H9 (cell line): ENCODE data around the gene GLYR1. TPM values are rescaled to one million over a fixed set of nuclear protein-coding genes. Genes with fewer than 3 reads are reported as not detected.

Source experiments
- DNase-seq: peaks from one replicate; pipeline ENCODE4 v3.0.0-alpha.2; 2017
- H2AFZ ChIP-seq: one replicate; pipeline ENCODE4 v1.6.1; 2013; ENCODE audit warnings: mild to moderate bottlenecking, low read length, control low read depth, moderate library complexity
- H2AK5ac ChIP-seq: 2 replicates; pipeline ENCODE4 v1.6.1; 2013; ENCODE audit warnings: low read length, control low read depth, mixed read lengths; ENCODE audit not compliant: insufficient read length
- H2BK120ac ChIP-seq: one replicate; pipeline ENCODE4 v1.6.1; 2013; ENCODE audit warnings: low read depth, mild to moderate bottlenecking, low read length, control low read depth, inconsistent platforms; ENCODE audit not compliant: poor library complexity, severe bottlenecking
- H2BK12ac ChIP-seq: 2 replicates; pipeline ENCODE4 v1.6.1; 2013; ENCODE audit warnings: low read length, control low read depth, mixed read lengths, low read depth; ENCODE audit not compliant: insufficient read length
- H2BK15ac ChIP-seq: 2 replicates; pipeline ENCODE4 v1.6.1; 2013; ENCODE audit warnings: low read depth, low read length, control low read depth
- H2BK20ac ChIP-seq: one replicate; pipeline ENCODE4 v1.6.1; 2013; ENCODE audit warnings: low read depth, mild to moderate bottlenecking, low read length, control low read depth, inconsistent platforms; ENCODE audit not compliant: poor library complexity, severe bottlenecking
- H2BK5ac ChIP-seq: 2 replicates; pipeline ENCODE4 v1.6.1; 2013; ENCODE audit warnings: low read length, control low read depth, mixed read lengths; ENCODE audit not compliant: insufficient read length
- H3K14ac ChIP-seq: 2 replicates; pipeline ENCODE4 v1.6.1; 2013; ENCODE audit warnings: low read length, control low read depth; ENCODE audit not compliant: insufficient read depth
- H3K18ac ChIP-seq: 2 replicates; pipeline ENCODE4 v1.6.1; 2013; ENCODE audit warnings: low read depth, mild to moderate bottlenecking, mixed read lengths, low read length, control low read depth; ENCODE audit not compliant: insufficient read length
- H3K23ac ChIP-seq: 2 replicates; pipeline ENCODE4 v1.6.1; 2013; ENCODE audit warnings: low read length, control low read depth, mixed read lengths, low read depth; ENCODE audit not compliant: insufficient read length
- H3K23me2 ChIP-seq: 2 replicates; pipeline ENCODE4 v1.6.1; 2013; ENCODE audit warnings: low read depth, mild to moderate bottlenecking, mixed read lengths, low read length, control low read depth; ENCODE audit not compliant: insufficient read length, poor library complexity, severe bottlenecking
- H3K27ac ChIP-seq: 2 replicates; pipeline ENCODE4 v1.5.1; 2013; ENCODE audit warnings: low read length, control low read depth, mixed read lengths, low read depth; ENCODE audit not compliant: insufficient read length
- H3K27me3 ChIP-seq: 2 replicates; pipeline ENCODE4 v1.6.1; 2013; ENCODE audit warnings: low read length, control low read depth, inconsistent platforms; ENCODE audit not compliant: insufficient read depth
- H3K4ac ChIP-seq: 2 replicates; pipeline ENCODE4 v1.6.1; 2013; ENCODE audit warnings: low read depth, mild to moderate bottlenecking, control low read depth, inconsistent platforms, low read length, moderate library complexity
- H3K4me1 ChIP-seq: 2 replicates; pipeline ENCODE4 v1.6.1; 2013; ENCODE audit warnings: low read length, control low read depth, inconsistent platforms; ENCODE audit not compliant: insufficient read depth
- H3K4me2 ChIP-seq: 2 replicates; pipeline ENCODE4 v1.6.1; 2013; ENCODE audit warnings: low read length, control low read depth, mixed read lengths; ENCODE audit not compliant: insufficient read length, insufficient read depth
- H3K56ac ChIP-seq: 2 replicates; pipeline ENCODE4 v1.6.1; 2013; ENCODE audit warnings: low read depth, mild to moderate bottlenecking, mixed read lengths, low read length, control low read depth; ENCODE audit not compliant: insufficient read length
- H3K79me1 ChIP-seq: 2 replicates; pipeline ENCODE4 v1.6.1; 2013; ENCODE audit warnings: low read depth, mild to moderate bottlenecking, moderate library complexity, low read length, control low read depth, inconsistent platforms; ENCODE audit not compliant: insufficient read depth, poor library complexity, severe bottlenecking
- H3K79me2 ChIP-seq: 2 replicates; pipeline ENCODE4 v1.6.1; 2013; ENCODE audit warnings: low read length, control low read depth, inconsistent platforms; ENCODE audit not compliant: insufficient read depth
- H3K9ac ChIP-seq: 2 replicates; pipeline ENCODE4 v1.6.1; 2013; ENCODE audit warnings: low read length, control low read depth, mixed read lengths; ENCODE audit not compliant: insufficient read length; ENCODE audit errors: extremely low read depth
- H3K9me3 ChIP-seq: one replicate; pipeline ENCODE4 v1.6.1; 2013; ENCODE audit warnings: low read depth, low read length, inconsistent platforms; ENCODE audit not compliant: control insufficient read depth
- H3T11ph ChIP-seq: one replicate; pipeline ENCODE4 v1.6.1; 2013; ENCODE audit warnings: mild to moderate bottlenecking, low read length, control low read depth, inconsistent platforms
- H4K20me1 ChIP-seq: one replicate; pipeline ENCODE4 v1.6.1; 2013; ENCODE audit not compliant: control insufficient read depth, insufficient read length, insufficient read depth
- H4K5ac ChIP-seq: 2 replicates; pipeline ENCODE4 v1.6.1; 2013; ENCODE audit warnings: low read depth, mild to moderate bottlenecking, mixed read lengths, low read length, control low read depth; ENCODE audit not compliant: insufficient read length
- H4K8ac ChIP-seq: replicated peaks from 2 replicates; pipeline ENCODE4 v1.6.1; 2013; ENCODE audit warnings: low read length, control low read depth, mixed read lengths, low read depth; ENCODE audit not compliant: insufficient read length
- H4K91ac ChIP-seq: 2 replicates; pipeline ENCODE4 v1.6.1; 2013; ENCODE audit warnings: low read depth, mild to moderate bottlenecking, moderate library complexity, mixed read lengths, low read length, control low read depth; ENCODE audit not compliant: insufficient read length
- H3K27ac Mint-ChIP-seq, 3 experiments: 2 replicates in 2 of 3; 3 replicates in 1 of 3; pipeline ENCODE4 v1.8.0; 2020 to 2021; ENCODE audit warnings: mixed read lengths in 3 of 3, mild to moderate bottlenecking in 1 of 3, moderate library complexity in 1 of 3
- H3K27me3 Mint-ChIP-seq: 2 replicates; pipeline ENCODE4 v1.8.0; 2021; ENCODE audit warnings: low read depth, mild to moderate bottlenecking, moderate library complexity, mixed read lengths
- H3K36me3 Mint-ChIP-seq, 3 experiments: 2 replicates in 2 of 3; 3 replicates in 1 of 3; pipeline ENCODE4 v1.8.0; 2020 to 2021; ENCODE audit warnings: low read depth in 3 of 3, mixed read lengths in 3 of 3; ENCODE audit not compliant: insufficient read depth in 1 of 3
- H3K4me1 Mint-ChIP-seq, 2 experiments: 2 replicates each; pipeline ENCODE4 v1.8.0; 2020; ENCODE audit warnings: mixed read lengths in 2 of 2
- H3K4me3 Mint-ChIP-seq, 2 experiments: 2 replicates in 1 of 2; 3 replicates in 1 of 2; pipeline ENCODE4 v1.8.0; 2020 to 2021; ENCODE audit warnings: mild to moderate bottlenecking in 2 of 2, mixed read lengths in 2 of 2, moderate library complexity in 1 of 2
- H3K9me3 Mint-ChIP-seq, 2 experiments: 2 replicates in 1 of 2; 3 replicates in 1 of 2; pipeline ENCODE4 v1.8.0; 2020; ENCODE audit warnings: mild to moderate bottlenecking in 2 of 2, mixed read lengths in 2 of 2, moderate library complexity in 1 of 2
- WGBS: extraction: QIAGEN DNeasy Blood & Tissue Kit; methylation state at CpG from one replicate; pipeline ENCODE4 v1.1.7; 2013; ENCODE audit warnings: missing lambda C conversion rate, low lambda C conversion rate, mixed read lengths; ENCODE audit not compliant: insufficient read length; ENCODE audit errors: extremely low coverage; 5-methylcytosine and 5-hydroxymethylcytosine counted together
- total RNA-seq: library from RNA; stranded (reverse); gene quantifications from 2 replicates; pipeline ENCODE4 v1.2.1, GENCODE V29; 2021
- TF ChIP-seq, protein P1 (sequence below): fragments of 200-600 bp; sonication (generic); conservative IDR thresholded peaks from 3 replicates; pipeline ENCODE4 v1.8.0; 2021; ENCODE audit warnings: antibody characterized with exemption, mild to moderate bottlenecking

The GLYR1 gene
- total RNA-seq, 1 experiment from 2014 or later: 114 TPM

DNA sequence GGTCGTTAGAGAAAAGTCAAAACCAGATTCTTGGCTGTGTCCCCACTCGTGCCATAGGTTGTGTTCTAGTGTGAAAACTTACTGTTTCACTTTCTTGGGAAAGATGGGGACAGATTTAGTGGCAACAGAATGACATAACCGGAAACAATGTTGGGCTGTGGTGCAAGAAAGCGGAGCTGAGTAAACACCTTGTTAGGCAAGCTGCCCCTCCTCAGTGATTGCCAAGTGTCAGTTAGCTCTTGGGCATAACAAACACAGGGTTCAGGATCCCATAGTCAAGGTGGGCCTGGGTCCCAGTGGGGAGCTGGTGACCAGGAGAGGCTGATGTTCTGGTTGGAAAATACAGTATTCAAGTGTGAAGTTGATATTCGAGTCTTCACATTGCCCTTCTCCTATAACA lies 15.6 kb upstream of the GLYR1 start:
- Histone ChIP-seq H2AK5ac (no peak overlapping the region), H2BK20ac (no peak overlapping the region), H2BK15ac (no peak overlapping the region), H3K9ac (no peak overlapping the region), H3K4me1 (no peaks in the 10 kb centered on the region), H3K56ac (no peak overlapping the region), H3K23me2 (no peaks in the 10 kb centered on the region), H3K4ac (no peak overlapping the region), H4K8ac (no peak overlapping the region), H3K18ac (no peak overlapping the region), H3K27me3 (no peaks in the 10 kb centered on the region), H3K9me3 (no peaks in the 10 kb centered on the region), H3K79me1 (no peaks in the 10 kb centered on the region), H2BK12ac (no peak overlapping the region), H3K23ac (no peak overlapping the region), H2BK120ac (no peak overlapping the region), H4K5ac (no peak overlapping the region), H3K4me2 (no peak overlapping the region), H2AFZ (no peak overlapping the region), H2BK5ac (no peak overlapping the region), H3T11ph (no peak overlapping the region), H4K91ac (no peak overlapping the region), H4K20me1 (no peaks in the 10 kb centered on the region), H3K14ac (no peak overlapping the region), H3K27ac (no peak overlapping the region), H3K79me2 (peaks cover 5% of the 10 kb centered on the region; the same call in 1 of the 2 replicates)
- H3K9me3 Mint-ChIP-seq: no peaks in the 10 kb centered on the region
- H3K4me1 Mint-ChIP-seq: peaks cover 0 to 4% of the 10 kb centered on the region in 2 experiments; a peak in 2 of 4 replicates
- H3K4me3 Mint-ChIP-seq: no peak overlapping the region
- WGBS: no CpG with 5 or more reads among the region's 5 CpGs
- no peak for DNase-seq
- H3K27ac Mint-ChIP-seq: no peak overlapping the region; a peak in 1 of 7 replicates
- H3K27me3 Mint-ChIP-seq: no peaks in the 10 kb centered on the region; the same call in 1 of the 2 replicates
- TF ChIP-seq, protein P1, sequence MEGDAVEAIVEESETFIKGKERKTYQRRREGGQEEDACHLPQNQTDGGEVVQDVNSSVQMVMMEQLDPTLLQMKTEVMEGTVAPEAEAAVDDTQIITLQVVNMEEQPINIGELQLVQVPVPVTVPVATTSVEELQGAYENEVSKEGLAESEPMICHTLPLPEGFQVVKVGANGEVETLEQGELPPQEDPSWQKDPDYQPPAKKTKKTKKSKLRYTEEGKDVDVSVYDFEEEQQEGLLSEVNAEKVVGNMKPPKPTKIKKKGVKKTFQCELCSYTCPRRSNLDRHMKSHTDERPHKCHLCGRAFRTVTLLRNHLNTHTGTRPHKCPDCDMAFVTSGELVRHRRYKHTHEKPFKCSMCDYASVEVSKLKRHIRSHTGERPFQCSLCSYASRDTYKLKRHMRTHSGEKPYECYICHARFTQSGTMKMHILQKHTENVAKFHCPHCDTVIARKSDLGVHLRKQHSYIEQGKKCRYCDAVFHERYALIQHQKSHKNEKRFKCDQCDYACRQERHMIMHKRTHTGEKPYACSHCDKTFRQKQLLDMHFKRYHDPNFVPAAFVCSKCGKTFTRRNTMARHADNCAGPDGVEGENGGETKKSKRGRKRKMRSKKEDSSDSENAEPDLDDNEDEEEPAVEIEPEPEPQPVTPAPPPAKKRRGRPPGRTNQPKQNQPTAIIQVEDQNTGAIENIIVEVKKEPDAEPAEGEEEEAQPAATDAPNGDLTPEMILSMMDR: no peak
- H3K36me3 Mint-ChIP-seq: peaks cover 32 to 55% (median 45%) of the 10 kb centered on the region in 3 experiments; a peak in 6 of 7 replicates
